ENCODE data around the gene IPO13.

- TF ChIP-seq CTCF (conservative IDR thresholded peaks at IDR 0.05; ENCODE audit: low read length) = no peak
- TF ChIP-seq EZH2phosphoT487 (IDR thresholded peaks at IDR 0.05; ENCODE audit: borderline replicate concordance) = no peak
Observed at GRCh38 chr1:43902058-43902831, 44.5 kb upstream of the IPO13 start.
